Fibroblast of lung (primary cell): ENCODE results near the gene IRAK1.

Experiments
- CTCF ChIP-seq, 2 donors: IDR thresholded peaks in 1 of 2; conservative IDR thresholded peaks in 1 of 2; 1 replicate in 1 of 2; 2 replicates in 1 of 2; pipeline ENCODE4 v1.5.1; 2011 to 2012; ENCODE audit warnings: low read length in 2 of 2, control low read depth in 1 of 2, inconsistent platforms in 1 of 2, low read depth in 1 of 2, mild to moderate bottlenecking in 1 of 2
- EZH2 ChIP-seq: IDR thresholded peaks from 2 replicates; pipeline ENCODE4 v1.5.1; 2012; ENCODE audit warnings: low read length, control low read depth, mild to moderate bottlenecking; ENCODE audit errors: missing control alignments

- no peak for TF ChIP-seq CTCF (conservative IDR thresholded peaks at IDR 0.05 in 1 of 2, IDR thresholded peaks at IDR 0.05 in 1 of 2; ENCODE audit: low read depth in 1 of 2, low read length in 2 of 2)
- TF ChIP-seq EZH2, result no peak
Measured at GRCh38 chrX:154040307-154040756, 20.6 kb upstream of the IRAK1 start.
